ENCODE results near the gene ZNF268. TPM values are rescaled to one million over a fixed set of nuclear protein-coding genes. Genes with fewer than 3 reads are reported as not detected.

The ZNF268 gene
- total RNA-seq, 1 donor from 2014 or later = 19.1 TPM

- no peaks in the 10 kb centered on the region for H3K27me3 Mint-ChIP-seq (ENCODE audit: unreplicated experiment)
- H3K4me1 Mint-ChIP-seq (ENCODE audit: unreplicated experiment) = no peaks in the 10 kb centered on the region
- H3K9me3 Mint-ChIP-seq (ENCODE audit: unreplicated experiment) = peaks cover 39% of the 10 kb centered on the region
- H3K27ac Mint-ChIP-seq (ENCODE audit: unreplicated experiment) = no peak overlapping the region
- peaks cover 3% of the 10 kb centered on the region for H3K36me3 Mint-ChIP-seq (ENCODE audit: unreplicated experiment)
- peak; percentile 81 for DNase-seq (ENCODE audit: extremely low spot score, unreplicated experiment)
- no peak overlapping the region for H3K4me3 Mint-ChIP-seq (ENCODE audit: unreplicated experiment)
- no peak for TF ChIP-seq CTCF (IDR thresholded peaks at IDR 0.05)
Measured at GRCh38 chr12:133233993-133234564, 52.8 kb downstream of the ZNF268 start.

GRCh38 chr12:133234971-133235370 is 53.7 kb downstream of the ZNF268 start:
- H3K9me3 Mint-ChIP-seq (ENCODE audit: unreplicated experiment) = peaks cover 36% of the 10 kb centered on the region

GRCh38 chr12:133235401-133236112 is 54.3 kb downstream of the ZNF268 start, which contains the start of gene ANHX:
Gene ANHX, minus strand, starts transcription at chr12:133235877. Its CDS starts 1,521 bp downstream, at chr12:133234356.
- H3K27ac Mint-ChIP-seq (ENCODE audit: unreplicated experiment) = no peak within 1 kb of the TSS

More at GRCh38 chr12:133234971-133235370, 53.7 kb downstream of the ZNF268 start:
- TF ChIP-seq CTCF (IDR thresholded peaks at IDR 0.05) = no peak
- no peaks in the 10 kb centered on the region for H3K27me3 Mint-ChIP-seq (ENCODE audit: unreplicated experiment)
- no peaks in the 10 kb centered on the region for H3K4me1 Mint-ChIP-seq (ENCODE audit: unreplicated experiment)
- no peak overlapping the region for H3K4me3 Mint-ChIP-seq (ENCODE audit: unreplicated experiment)
- no peak for DNase-seq (ENCODE audit: extremely low spot score, unreplicated experiment)
- peaks cover 3% of the 10 kb centered on the region for H3K36me3 Mint-ChIP-seq (ENCODE audit: unreplicated experiment)
- no peak overlapping the region for H3K27ac Mint-ChIP-seq (ENCODE audit: unreplicated experiment)

GRCh38 chr12:133236144-133236543 is 54.8 kb downstream of the ZNF268 start:
- no peaks in the 10 kb centered on the region for H3K27me3 Mint-ChIP-seq (ENCODE audit: unreplicated experiment)
- H3K27ac Mint-ChIP-seq (ENCODE audit: unreplicated experiment) = no peak overlapping the region
- no peak overlapping the region for H3K4me3 Mint-ChIP-seq (ENCODE audit: unreplicated experiment)
- H3K36me3 Mint-ChIP-seq (ENCODE audit: unreplicated experiment) = peaks cover 3% of the 10 kb centered on the region
- H3K9me3 Mint-ChIP-seq (ENCODE audit: unreplicated experiment) = peaks cover 37% of the 10 kb centered on the region
- H3K4me1 Mint-ChIP-seq (ENCODE audit: unreplicated experiment) = no peaks in the 10 kb centered on the region
- DNase-seq (ENCODE audit: extremely low spot score, unreplicated experiment) = no peak
- TF ChIP-seq CTCF (IDR thresholded peaks at IDR 0.05) = no peak

More at GRCh38 chr12:133235401-133236112, 54.3 kb downstream of the ZNF268 start, which contains the start of gene ANHX:
- Mint-ChIP-seq H3K4me3 (ENCODE audit: unreplicated experiment) (no peak within 1 kb of the TSS), H3K36me3 (ENCODE audit: unreplicated experiment) (peaks cover 3% of the 10 kb centered on the region), H3K27me3 (ENCODE audit: unreplicated experiment) (no peaks in the 10 kb centered on the region), H3K4me1 (ENCODE audit: unreplicated experiment) (no peaks in the 10 kb centered on the region), H3K9me3 (ENCODE audit: unreplicated experiment) (peaks cover 37% of the 10 kb centered on the region)
- DNase-seq (ENCODE audit: extremely low spot score, unreplicated experiment) = no peak
- TF ChIP-seq CTCF (IDR thresholded peaks at IDR 0.05) = no peak

GRCh38 chr12:133236556-133236955 is 55.3 kb downstream of the ZNF268 start:
- no peaks in the 10 kb centered on the region for H3K4me1 Mint-ChIP-seq (ENCODE audit: unreplicated experiment)
- H3K9me3 Mint-ChIP-seq (ENCODE audit: unreplicated experiment) = peaks cover 37% of the 10 kb centered on the region

More at GRCh38 chr12:133236556-133236955, 55.3 kb downstream of the ZNF268 start:
- Mint-ChIP-seq H3K27me3 (ENCODE audit: unreplicated experiment) (no peaks in the 10 kb centered on the region), H3K27ac (ENCODE audit: unreplicated experiment) (no peak overlapping the region), H3K4me3 (ENCODE audit: unreplicated experiment) (no peak overlapping the region), H3K36me3 (ENCODE audit: unreplicated experiment) (peaks cover 3% of the 10 kb centered on the region)
- no peak for DNase-seq (ENCODE audit: extremely low spot score, unreplicated experiment)
- TF ChIP-seq CTCF (IDR thresholded peaks at IDR 0.05) = no peak

Data from osteocyte (in vitro differentiated cells).